Dermis blood vessel endothelial cell (primary cell): ENCODE results near the gene DHX35. TPM values are rescaled to one million over a fixed set of nuclear protein-coding genes. Genes with fewer than 3 reads are reported as not detected.
"Not testable (repeated sequence)": the region's sequence is repeated elsewhere in the genome, so short reads cannot be mapped to it uniquely, and the experiment has no call there.

Source experiments
- DNase-seq: peaks from one replicate; pipeline ENCODE4 v3.0.0; 2010
- total RNA-seq: library from RNA; depleted of rRNA; stranded (reverse); fragments of >200 nt; gene quantifications from 2 replicates; pipeline ENCODE4 v1.2.3, GENCODE V29; 2014

DHX35 gene
- total RNA-seq, 1 donor from 2014 or later = 12.9 TPM

GRCh38 chr20:38940644-38941043 is 21.5 kb upstream of the DHX35 start:
- DNase-seq = no peak

GRCh38 chr20:38941726-38942389 is 20.3 kb upstream of the DHX35 start:
- no peak for DNase-seq

GRCh38 chr20:38945012-38945411 is 17.1 kb upstream of the DHX35 start:
- DNase-seq = no peak

- DNase-seq = no peak
These were observed 15.3 kb upstream of the DHX35 start for GRCh38 chr20:38946836-38947235.

GRCh38 chr20:38947931-38948362 is 14.2 kb upstream of the DHX35 start:
- no peak for DNase-seq

GRCh38 chr20:38950254-38950653 is 11.9 kb upstream of the DHX35 start:
- DNase-seq = no peak

- DNase-seq = no peak
These were observed 10.5 kb upstream of the DHX35 start for GRCh38 chr20:38951611-38952010.

GRCh38 chr20:38952153-38952552 is 10.0 kb upstream of the DHX35 start:
- no peak for DNase-seq

- no peak for DNase-seq
These were observed 8.4 kb upstream of the DHX35 start for GRCh38 chr20:38953630-38954340.

GRCh38 chr20:38957235-38957876 is 4.8 kb upstream of the DHX35 start:
- no peak for DNase-seq

- DNase-seq = no peak
These were observed 4.1 kb upstream of the DHX35 start for GRCh38 chr20:38957915-38958485.

- not testable (repeated sequence) for DNase-seq
These were observed 1.9 kb upstream of the DHX35 start for GRCh38 chr20:38960187-38960687.

GRCh38 chr20:38961530-38962043 is 557 bp upstream of the DHX35 start:
- DNase-seq = no peak

- DNase-seq = peak; percentile 6
These were observed 821 bp downstream of the DHX35 start for GRCh38 chr20:38962928-38963401.

- DNase-seq = no peak
These were observed 1.6 kb downstream of the DHX35 start for GRCh38 chr20:38963745-38964144.

- DNase-seq = no peak
These were observed 3.1 kb downstream of the DHX35 start for GRCh38 chr20:38965264-38965663.

- DNase-seq = no peak
These were observed 5.9 kb downstream of the DHX35 start for GRCh38 chr20:38968090-38968489.

GRCh38 chr20:38969708-38970107 is 7.6 kb downstream of the DHX35 start:
- no peak for DNase-seq

GRCh38 chr20:38970302-38970701 is 8.2 kb downstream of the DHX35 start:
- no peak for DNase-seq

GRCh38 chr20:38973107-38973506 is 11.0 kb downstream of the DHX35 start:
- DNase-seq = no peak

- DNase-seq = peak; percentile 13
These were observed 11.5 kb downstream of the DHX35 start for GRCh38 chr20:38973645-38974044.

- no peak for DNase-seq
These were observed 13.5 kb downstream of the DHX35 start for GRCh38 chr20:38975539-38976120.

- DNase-seq = no peak
These were observed 17.3 kb downstream of the DHX35 start for GRCh38 chr20:38979434-38979833.
